Measurements from ENCODE around the gene ARMC6.

Gene ARMC6

DNA sequence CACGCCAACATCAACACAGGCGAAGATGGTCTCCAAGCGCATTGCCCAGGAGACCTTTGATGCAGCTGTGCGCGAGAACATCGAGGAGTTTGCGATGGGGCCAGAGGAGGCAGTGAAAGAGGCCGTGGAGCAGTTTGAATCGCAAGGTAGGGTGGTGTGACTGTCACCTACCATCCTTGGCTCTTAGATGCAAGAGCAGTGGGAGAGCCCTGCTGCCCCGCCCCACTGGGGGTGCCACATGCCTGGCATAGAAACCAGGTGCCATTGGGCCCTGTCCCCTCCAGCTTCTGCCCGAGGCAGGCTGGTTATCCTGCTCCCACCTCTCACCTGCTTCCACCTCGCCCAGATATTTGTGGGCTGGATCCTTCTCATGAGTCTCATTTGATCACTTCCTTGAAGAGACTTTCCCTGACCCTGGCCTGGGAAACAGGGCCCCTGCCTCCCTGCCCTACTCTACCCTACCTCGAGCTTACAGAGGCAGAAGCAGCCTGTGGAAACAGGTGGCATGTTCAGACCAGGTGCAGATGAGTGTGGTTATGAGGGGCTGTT is 9.4 kb downstream of the ARMC6 start:
- Histone ChIP-seq H3K9me3 (no peaks in the 10 kb centered on the region), H3K36me3 (peaks cover 11 to 42% (median 25%) of the 10 kb centered on the region in 3 donors), H3K4me1 (peaks cover 0 to 13% (median 6%) of the 10 kb centered on the region in 4 donors), H3K27me3 (no peaks in the 10 kb centered on the region), H3K4me3 (no peak overlapping the region), H3K27ac (no peak overlapping the region)
- DNase-seq, result no peak
- TF ChIP-seq, protein P1, sequence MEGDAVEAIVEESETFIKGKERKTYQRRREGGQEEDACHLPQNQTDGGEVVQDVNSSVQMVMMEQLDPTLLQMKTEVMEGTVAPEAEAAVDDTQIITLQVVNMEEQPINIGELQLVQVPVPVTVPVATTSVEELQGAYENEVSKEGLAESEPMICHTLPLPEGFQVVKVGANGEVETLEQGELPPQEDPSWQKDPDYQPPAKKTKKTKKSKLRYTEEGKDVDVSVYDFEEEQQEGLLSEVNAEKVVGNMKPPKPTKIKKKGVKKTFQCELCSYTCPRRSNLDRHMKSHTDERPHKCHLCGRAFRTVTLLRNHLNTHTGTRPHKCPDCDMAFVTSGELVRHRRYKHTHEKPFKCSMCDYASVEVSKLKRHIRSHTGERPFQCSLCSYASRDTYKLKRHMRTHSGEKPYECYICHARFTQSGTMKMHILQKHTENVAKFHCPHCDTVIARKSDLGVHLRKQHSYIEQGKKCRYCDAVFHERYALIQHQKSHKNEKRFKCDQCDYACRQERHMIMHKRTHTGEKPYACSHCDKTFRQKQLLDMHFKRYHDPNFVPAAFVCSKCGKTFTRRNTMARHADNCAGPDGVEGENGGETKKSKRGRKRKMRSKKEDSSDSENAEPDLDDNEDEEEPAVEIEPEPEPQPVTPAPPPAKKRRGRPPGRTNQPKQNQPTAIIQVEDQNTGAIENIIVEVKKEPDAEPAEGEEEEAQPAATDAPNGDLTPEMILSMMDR (IDR thresholded peaks at IDR 0.05), result no peak
- intact Hi-C loops (cut with DNase I; ENCODE audit: low total_unique reads), result no loop called here

DNA sequence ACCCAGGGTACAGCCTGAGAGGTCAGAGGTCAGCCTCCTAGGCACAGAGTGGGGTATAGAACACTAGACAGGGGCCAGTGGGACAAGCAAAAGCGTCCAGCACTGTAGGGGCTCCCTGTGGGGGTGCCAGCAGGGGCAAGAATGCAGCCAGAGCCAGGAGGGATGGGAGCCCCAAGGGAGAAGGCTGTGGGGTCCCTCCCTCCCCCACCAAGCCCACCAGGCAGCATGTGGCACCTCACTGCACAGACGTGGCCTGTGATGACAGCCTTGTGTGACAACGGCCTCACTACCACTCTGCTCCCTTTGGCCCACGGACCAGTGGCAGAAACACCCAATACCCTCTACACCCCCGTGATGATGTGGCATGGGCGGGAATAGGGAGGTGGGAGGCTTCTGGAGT is 10.1 kb downstream of the ARMC6 start:
- DNase-seq, result no peak
- Histone ChIP-seq H3K36me3 (peaks cover 11 to 47% (median 25%) of the 10 kb centered on the region in 3 donors), H3K4me3 (no peak overlapping the region), H3K27me3 (no peaks in the 10 kb centered on the region), H3K9me3 (no peaks in the 10 kb centered on the region), H3K4me1 (peaks cover 0 to 13% (median 6%) of the 10 kb centered on the region in 4 donors), H3K27ac (no peak overlapping the region)
- intact Hi-C loops (cut with DNase I; ENCODE audit: low total_unique reads), result no loop called here
- TF ChIP-seq, protein P1 (IDR thresholded peaks at IDR 0.05), result no peak

DNA sequence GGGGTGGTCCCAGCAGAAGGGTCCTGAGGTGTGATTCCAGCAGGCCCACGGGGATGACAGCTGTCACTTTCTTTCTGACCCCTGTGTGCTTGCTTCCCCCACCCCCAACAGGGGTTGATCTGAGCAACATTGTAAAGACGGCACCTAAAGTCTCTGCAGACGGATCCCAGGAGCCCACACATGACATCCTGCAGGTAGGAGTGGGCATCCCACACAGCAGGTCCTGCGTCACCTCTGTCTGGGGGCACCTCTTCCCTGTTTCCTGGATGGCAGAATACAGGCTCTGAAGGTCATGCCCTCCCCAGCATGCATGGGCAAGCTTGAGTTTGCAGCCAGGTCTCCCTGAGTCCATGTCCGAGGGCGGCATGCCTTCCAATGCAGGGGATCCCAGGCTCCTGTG is 10.5 kb downstream of the ARMC6 start:
- Histone ChIP-seq H3K4me3 (no peak overlapping the region), H3K9me3 (no peaks in the 10 kb centered on the region), H3K36me3 (peaks cover 11 to 47% (median 25%) of the 10 kb centered on the region in 3 donors), H3K4me1 (peaks cover 0 to 13% (median 6%) of the 10 kb centered on the region in 4 donors), H3K27ac (no peak overlapping the region), H3K27me3 (no peaks in the 10 kb centered on the region)
- intact Hi-C loops (cut with DNase I; ENCODE audit: low total_unique reads), result no loop called here
- TF ChIP-seq, protein P1 (IDR thresholded peaks at IDR 0.05), result no peak
- DNase-seq, result no peak

DNA sequence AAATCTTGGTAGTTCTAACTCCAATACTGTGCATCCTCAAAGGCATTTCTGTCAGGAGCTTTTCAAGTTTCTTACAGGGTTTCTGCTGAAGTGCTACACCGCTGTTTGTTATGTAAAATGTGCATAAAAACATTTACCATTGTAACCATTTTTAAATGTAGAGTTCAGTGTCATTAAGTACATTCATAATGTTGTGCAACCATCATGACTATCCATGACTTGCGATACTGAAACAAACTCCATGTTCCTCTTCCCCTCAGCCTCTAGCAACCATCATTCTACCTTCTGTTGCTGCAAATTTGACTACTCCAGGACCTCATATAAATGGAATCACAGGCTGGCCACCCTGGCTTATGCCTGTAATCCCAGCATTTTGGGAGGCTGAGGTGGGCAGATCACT is 16.0 kb downstream of the ARMC6 start:
- no peak overlapping the region for H3K4me3 ChIP-seq
- H3K9me3 ChIP-seq, result no peaks in the 10 kb centered on the region
- H3K27me3 ChIP-seq, result no peaks in the 10 kb centered on the region
- intact Hi-C loops (cut with DNase I; ENCODE audit: low total_unique reads), result no loop called here
- H3K4me1 ChIP-seq, result no peaks in the 10 kb centered on the region
- TF ChIP-seq, protein P1 (IDR thresholded peaks at IDR 0.05), result no peak
- no peak overlapping the region for H3K27ac ChIP-seq
- DNase-seq, result no peak
- H3K36me3 ChIP-seq, result peaks cover 21 to 70% (median 29%) of the 10 kb centered on the region in 3 donors

DNA sequence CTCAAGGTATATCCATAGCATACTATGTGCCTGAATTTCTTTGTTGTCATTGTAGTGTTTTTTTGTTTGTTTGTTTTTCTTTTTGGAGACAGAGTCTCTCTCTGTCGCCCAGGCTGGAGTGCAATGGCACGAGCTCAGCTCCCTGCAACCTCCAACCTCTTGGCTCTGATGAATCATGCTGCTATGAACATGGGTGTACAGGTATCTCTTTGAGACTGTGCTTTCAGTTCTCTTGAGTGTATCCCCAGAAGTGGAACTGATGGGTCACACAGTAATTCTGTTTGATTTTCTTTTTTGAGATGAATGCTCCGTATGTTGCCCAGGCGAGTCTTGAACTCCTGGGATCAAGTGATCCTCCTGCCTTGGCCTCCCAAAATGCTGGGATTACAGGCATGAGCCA is 16.7 kb downstream of the ARMC6 start:
- Histone ChIP-seq H3K27ac (no peak overlapping the region), H3K36me3 (peaks cover 23 to 73% (median 32%) of the 10 kb centered on the region in 3 donors)
- intact Hi-C loops (cut with DNase I; ENCODE audit: low total_unique reads), result loop anchor here (5.0 kb wide), 3 partner anchors 67 to 127 kb away; partner anchors contain the start of gene TMEM161A

More for the DNA sequence above, 16.7 kb downstream of the ARMC6 start:
- no peak overlapping the region for H3K4me3 ChIP-seq
- H3K9me3 ChIP-seq, result no peaks in the 10 kb centered on the region
- H3K4me1 ChIP-seq, result no peaks in the 10 kb centered on the region
- TF ChIP-seq, protein P1 (IDR thresholded peaks at IDR 0.05), result no peak
- H3K27me3 ChIP-seq, result no peaks in the 10 kb centered on the region
- DNase-seq, result no peak

Data from tibial artery (tissue), 4 donors.